Mesothelial cell of epicardium (in vitro differentiated cells): ENCODE data around the gene CD2. TPM values are rescaled to one million over a fixed set of nuclear protein-coding genes. Genes with fewer than 3 reads are reported as not detected.

Source experiments
- DNase-seq, 2 experiments: peaks; one replicate each; pipeline ENCODE4 v3.0.0; 2021; ENCODE audit warnings: low spot score in 2 of 2; ENCODE audit not compliant: unreplicated experiment in 2 of 2
- H3K27ac Mint-ChIP-seq: 2 replicates; pipeline ENCODE4 v1.8.0; 2021; ENCODE audit warnings: mixed read lengths
- H3K27me3 Mint-ChIP-seq: 2 replicates; pipeline ENCODE4 v1.8.0; 2021; ENCODE audit warnings: low read depth, mixed read lengths
- H3K36me3 Mint-ChIP-seq: 2 replicates; pipeline ENCODE4 v1.8.0; 2021; ENCODE audit warnings: mixed read lengths
- H3K4me1 Mint-ChIP-seq: 2 replicates; pipeline ENCODE4 v1.8.0; 2021; ENCODE audit warnings: mixed read lengths
- H3K4me3 Mint-ChIP-seq: 2 replicates; pipeline ENCODE4 v1.8.0; 2021; ENCODE audit warnings: mild to moderate bottlenecking, moderate library complexity, mixed read lengths
- H3K9me3 Mint-ChIP-seq: 2 replicates; pipeline ENCODE4 v1.8.0; 2021; ENCODE audit warnings: mixed read lengths
- total RNA-seq: library from RNA; stranded (reverse); gene quantifications from 3 replicates; pipeline ENCODE4 v1.2.1, GENCODE V29; 2021
- TF ChIP-seq, protein P1 (sequence below): fragments of 200-600 bp; sonication (generic); IDR thresholded peaks from one replicate; pipeline ENCODE4 v1.5.0; 2021; ENCODE audit warnings: antibody characterized with exemption; ENCODE audit not compliant: unreplicated experiment

The CD2 gene
- total RNA-seq, 1 donor from 2014 or later: not detected

DNA sequence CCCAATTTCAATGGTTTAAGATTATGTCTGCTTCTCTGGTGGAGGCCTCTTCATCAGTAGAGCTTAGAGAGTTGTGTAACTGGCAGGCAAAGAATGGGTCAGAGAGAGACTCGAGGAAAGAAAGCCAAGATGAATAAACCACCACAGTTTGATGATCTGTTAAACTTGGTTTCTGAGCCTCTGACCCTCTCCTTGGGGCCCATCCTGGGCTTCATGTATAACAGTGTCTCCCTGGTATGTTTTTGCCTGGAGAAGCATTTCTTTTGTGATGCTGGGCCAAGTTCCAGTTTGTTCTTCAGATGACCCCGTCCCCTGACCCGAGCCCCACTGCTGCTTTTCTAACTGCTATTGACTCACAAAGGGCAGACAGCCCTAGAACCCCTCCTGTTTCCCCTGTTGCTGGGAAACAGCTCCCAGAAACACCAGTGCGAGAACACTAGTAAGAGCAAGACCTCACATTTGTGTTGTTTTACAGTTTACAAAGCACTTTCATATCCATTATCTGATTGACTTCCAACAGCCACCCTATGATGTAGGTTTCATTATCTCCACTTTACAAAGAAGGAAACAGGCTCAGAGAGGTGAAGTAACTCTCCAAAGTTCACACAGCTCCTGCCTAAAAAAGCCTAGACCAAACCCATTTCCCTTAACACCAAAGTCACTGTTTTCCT lies 9.0 kb downstream of the CD2 start:
- Mint-ChIP-seq H3K9me3 (no peaks in the 10 kb centered on the region), H3K27ac (no peak overlapping the region), H3K4me1 (peaks cover 5% of the 10 kb centered on the region), H3K36me3 (no peaks in the 10 kb centered on the region), H3K4me3 (no peak overlapping the region), H3K27me3 (no peaks in the 10 kb centered on the region)
- DNase-seq: no peak
- TF ChIP-seq, protein P1, sequence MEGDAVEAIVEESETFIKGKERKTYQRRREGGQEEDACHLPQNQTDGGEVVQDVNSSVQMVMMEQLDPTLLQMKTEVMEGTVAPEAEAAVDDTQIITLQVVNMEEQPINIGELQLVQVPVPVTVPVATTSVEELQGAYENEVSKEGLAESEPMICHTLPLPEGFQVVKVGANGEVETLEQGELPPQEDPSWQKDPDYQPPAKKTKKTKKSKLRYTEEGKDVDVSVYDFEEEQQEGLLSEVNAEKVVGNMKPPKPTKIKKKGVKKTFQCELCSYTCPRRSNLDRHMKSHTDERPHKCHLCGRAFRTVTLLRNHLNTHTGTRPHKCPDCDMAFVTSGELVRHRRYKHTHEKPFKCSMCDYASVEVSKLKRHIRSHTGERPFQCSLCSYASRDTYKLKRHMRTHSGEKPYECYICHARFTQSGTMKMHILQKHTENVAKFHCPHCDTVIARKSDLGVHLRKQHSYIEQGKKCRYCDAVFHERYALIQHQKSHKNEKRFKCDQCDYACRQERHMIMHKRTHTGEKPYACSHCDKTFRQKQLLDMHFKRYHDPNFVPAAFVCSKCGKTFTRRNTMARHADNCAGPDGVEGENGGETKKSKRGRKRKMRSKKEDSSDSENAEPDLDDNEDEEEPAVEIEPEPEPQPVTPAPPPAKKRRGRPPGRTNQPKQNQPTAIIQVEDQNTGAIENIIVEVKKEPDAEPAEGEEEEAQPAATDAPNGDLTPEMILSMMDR: no peak

DNA sequence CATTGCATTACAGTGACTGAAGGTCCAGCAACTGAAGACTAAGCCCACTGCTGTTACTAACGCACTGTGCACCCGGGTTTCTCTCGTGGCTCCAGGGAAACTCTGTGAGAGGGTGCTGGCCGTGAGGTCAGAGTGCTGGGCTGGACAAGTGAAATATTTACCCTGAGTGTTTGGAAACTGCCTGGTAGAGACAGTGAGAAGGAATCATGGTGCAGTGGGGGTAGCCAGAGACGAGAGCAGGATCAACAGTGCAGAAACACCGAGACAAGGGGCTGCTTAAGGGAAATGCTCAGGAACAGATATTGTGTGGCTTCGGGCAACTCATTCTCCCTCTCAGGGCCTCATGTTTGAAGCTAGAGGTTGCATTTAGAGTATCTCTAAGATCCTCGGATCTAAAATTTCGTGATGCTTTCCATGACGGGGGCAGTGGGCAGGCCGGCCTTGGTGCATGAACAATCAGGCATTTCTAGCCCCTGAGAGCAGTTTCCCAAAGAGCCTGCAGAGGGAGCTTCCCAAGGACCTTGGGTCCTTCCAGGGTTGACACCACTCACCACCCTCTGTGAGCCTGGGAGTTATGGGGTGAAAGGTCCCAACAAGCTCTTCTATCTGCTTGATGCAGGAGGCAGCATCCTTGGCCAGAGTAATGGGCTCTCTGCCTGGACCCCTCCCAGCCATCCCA lies 9.7 kb downstream of the CD2 start:
- no peak overlapping the region for H3K27ac Mint-ChIP-seq
- no peaks in the 10 kb centered on the region for H3K27me3 Mint-ChIP-seq
- no peak for DNase-seq
- TF ChIP-seq, protein P1: no peak
- peaks cover 5% of the 10 kb centered on the region for H3K4me1 Mint-ChIP-seq
- no peaks in the 10 kb centered on the region for H3K9me3 Mint-ChIP-seq
- no peaks in the 10 kb centered on the region for H3K36me3 Mint-ChIP-seq
- no peak overlapping the region for H3K4me3 Mint-ChIP-seq

DNA sequence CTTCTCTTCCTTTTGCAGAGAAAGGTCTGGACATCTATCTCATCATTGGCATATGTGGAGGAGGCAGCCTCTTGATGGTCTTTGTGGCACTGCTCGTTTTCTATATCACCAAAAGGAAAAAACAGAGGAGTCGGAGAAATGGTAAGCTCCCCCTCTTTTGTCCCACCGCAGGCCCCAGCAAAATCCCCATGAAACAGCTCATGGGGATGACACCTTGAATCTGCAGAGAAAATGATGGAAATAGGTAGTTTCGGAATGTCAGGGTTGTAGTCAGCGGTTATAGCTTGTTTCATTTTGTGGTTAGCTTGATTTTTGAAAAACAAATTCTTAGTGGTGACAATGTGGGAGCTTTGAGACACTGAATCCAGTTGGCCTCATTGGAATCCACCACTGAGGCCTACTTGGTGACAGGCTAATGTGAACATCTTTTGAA lies 10.3 kb downstream of the CD2 start:
- peaks cover 5% of the 10 kb centered on the region for H3K4me1 Mint-ChIP-seq
- no peak overlapping the region for H3K27ac Mint-ChIP-seq
- no peaks in the 10 kb centered on the region for H3K36me3 Mint-ChIP-seq
- H3K9me3 Mint-ChIP-seq: no peaks in the 10 kb centered on the region
- H3K4me3 Mint-ChIP-seq: no peak overlapping the region
- no peak for DNase-seq
- H3K27me3 Mint-ChIP-seq: no peaks in the 10 kb centered on the region
- TF ChIP-seq, protein P1: no peak

DNA sequence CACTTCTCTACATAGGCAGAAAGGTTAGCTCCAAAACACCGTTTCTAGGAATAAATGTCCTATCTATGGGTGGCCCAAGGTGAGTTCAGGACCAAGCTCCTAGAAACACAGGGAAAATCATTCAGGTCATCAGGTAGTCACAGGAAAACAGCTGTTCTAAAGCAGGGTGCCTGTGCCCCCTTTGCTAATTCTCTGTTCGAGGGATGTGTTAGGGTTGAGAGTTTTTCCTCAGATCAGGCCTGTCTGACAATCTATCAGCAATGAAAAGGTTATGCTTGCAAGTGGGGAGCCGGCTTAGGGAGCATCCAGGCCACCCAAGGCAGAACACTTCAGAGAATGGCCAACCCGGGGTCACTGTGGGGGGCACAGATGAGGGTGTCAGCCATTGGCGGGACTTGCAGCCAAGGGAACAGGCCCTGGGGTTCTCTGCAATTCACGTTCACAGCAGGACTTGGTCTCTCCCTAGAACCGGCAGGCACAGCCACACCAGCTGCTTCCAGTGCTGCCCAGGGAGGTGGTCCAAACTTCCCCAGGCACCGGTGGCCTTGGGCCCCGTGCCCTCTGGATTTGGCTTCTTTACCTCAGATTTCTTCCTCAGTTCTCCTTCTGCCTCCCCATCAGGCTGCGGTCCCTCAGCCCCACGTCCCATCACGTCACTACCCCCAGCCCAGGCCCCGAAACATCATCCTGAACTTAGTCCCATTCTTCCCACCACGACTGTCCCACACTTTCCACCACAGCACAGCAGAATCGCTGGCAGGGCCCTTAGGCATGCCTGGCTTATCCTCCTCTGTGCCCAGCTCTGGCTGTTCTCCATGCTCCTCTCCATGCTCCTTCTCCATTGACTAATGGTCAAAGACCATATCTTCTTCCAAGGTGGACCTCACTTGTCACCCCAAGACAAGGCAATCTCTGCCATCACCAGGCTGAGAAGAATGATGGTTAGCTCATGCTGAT lies 11.0 kb downstream of the CD2 start:
- no peak overlapping the region for H3K27ac Mint-ChIP-seq
- no peaks in the 10 kb centered on the region for H3K9me3 Mint-ChIP-seq
- H3K4me1 Mint-ChIP-seq: peaks cover 5% of the 10 kb centered on the region

DNA sequence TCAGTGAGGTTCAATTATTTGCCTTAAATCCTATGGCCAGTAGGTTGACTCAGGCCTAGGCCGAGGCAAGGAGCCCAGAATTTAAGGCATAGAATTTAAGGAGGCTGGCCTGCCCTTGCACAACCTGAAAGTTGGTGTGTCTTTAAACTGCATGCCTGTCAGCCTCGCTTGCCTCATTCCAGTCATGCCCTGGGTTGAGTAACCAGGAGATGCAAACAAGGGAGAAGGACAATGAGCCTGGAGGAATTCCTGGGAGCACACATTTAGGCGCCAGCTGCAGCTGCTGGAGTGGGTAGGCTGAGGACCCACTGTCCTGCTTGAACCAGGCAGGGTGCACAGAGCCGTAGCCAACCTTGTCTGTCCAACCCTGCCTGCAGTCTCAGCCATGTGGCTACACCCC lies 11.7 kb downstream of the CD2 start:
- H3K4me3 Mint-ChIP-seq: no peak overlapping the region
- DNase-seq: no peak
- no peak overlapping the region for H3K27ac Mint-ChIP-seq
- H3K9me3 Mint-ChIP-seq: no peaks in the 10 kb centered on the region
- peaks cover 5% of the 10 kb centered on the region for H3K4me1 Mint-ChIP-seq
- H3K36me3 Mint-ChIP-seq: no peaks in the 10 kb centered on the region
- H3K27me3 Mint-ChIP-seq: no peaks in the 10 kb centered on the region
- TF ChIP-seq, protein P1: no peak

More for the DNA sequence above, 11.0 kb downstream of the CD2 start:
- no peak for DNase-seq
- H3K27me3 Mint-ChIP-seq: no peaks in the 10 kb centered on the region
- no peaks in the 10 kb centered on the region for H3K36me3 Mint-ChIP-seq
- no peak overlapping the region for H3K4me3 Mint-ChIP-seq
- TF ChIP-seq, protein P1: no peak
